NCI-H2081 treated with DMSO at 0.1 percent for 48 hours (cell line): ENCODE results near the gene MAP3K2.

Source experiments
- DNase-seq: peaks from one replicate; lab custom pipeline; 2025; lab: John Stamatoyannopoulos, UW

Gene MAP3K2

DNA sequence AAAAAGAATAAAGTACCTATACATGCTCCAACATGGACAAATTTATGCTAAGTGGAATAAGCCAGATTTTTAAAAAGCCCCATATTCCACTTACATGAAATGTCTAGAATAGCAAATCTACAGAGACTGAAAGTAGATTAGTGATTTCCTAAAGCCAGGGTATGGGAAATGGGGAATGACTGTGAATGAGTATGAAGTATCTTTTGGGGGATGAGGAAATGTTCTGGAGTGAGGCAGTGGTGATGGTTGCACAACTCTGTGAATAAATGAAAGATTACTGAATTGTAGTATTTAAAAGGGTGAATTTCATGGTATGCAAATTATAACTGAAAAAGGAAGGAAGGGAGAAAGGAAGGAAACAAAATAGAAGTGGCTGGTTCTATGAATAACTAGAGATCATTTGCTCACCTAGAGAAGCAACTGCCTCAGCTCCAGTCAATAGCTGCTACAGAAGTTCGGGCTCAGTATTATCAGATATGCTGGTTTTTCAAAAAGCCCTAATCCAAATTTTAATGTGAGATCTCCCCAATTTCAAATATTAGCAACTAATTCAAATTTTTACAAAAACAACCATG lies 39.3 kb downstream of the MAP3K2 start:
- DNase-seq = no peak

- DNase-seq = no peak
Observed at GRCh38 chr2:127347734-127348392, 39.9 kb downstream of the MAP3K2 start.

DNA sequence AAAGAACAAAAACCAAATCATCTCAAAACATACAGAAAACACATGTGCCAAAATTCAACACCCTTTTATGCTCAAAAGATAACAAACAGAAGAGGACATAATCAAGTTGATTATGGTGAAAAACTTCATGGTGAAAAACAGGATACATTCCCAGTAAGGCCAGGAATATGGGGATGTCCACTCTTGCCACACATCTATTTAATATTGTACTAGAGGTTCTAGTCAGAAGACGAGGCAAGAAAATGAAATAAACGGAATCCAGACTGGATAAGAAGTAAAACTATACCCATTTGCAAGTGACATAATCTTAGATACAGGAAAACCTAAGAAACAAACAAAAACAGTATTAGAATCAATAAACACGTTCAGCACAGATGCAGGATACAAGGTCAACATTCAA lies 40.8 kb downstream of the MAP3K2 start:
- no peak for DNase-seq

GRCh38 chr2:127343277-127343676 lies 44.5 kb downstream of the MAP3K2 start:
- no peak for DNase-seq

DNA sequence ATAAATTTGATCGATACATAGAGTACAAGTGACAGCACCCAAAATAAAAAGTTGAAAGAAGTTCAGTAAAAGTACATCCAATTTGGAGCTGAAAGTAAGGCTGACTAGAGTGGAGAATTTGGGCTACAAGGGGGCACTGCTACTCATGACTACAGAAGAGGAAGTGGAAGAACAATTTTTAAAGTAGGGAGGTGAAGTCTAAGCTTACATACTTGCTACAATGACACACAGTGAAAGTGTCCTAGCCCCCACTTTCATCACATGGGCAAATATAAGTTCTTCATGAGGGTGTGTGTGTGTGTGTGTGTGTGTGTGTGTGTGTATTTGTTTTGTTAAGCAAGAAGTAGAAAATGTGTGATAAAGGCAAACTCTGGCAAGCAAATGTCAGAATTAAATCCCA lies 45.7 kb downstream of the MAP3K2 start:
- no peak for DNase-seq

GRCh38 chr2:127332335-127332734 lies 55.4 kb downstream of the MAP3K2 start:
- DNase-seq = no peak

GRCh38 chr2:127330753-127331152 lies 57.0 kb downstream of the MAP3K2 start:
- no peak for DNase-seq

DNA sequence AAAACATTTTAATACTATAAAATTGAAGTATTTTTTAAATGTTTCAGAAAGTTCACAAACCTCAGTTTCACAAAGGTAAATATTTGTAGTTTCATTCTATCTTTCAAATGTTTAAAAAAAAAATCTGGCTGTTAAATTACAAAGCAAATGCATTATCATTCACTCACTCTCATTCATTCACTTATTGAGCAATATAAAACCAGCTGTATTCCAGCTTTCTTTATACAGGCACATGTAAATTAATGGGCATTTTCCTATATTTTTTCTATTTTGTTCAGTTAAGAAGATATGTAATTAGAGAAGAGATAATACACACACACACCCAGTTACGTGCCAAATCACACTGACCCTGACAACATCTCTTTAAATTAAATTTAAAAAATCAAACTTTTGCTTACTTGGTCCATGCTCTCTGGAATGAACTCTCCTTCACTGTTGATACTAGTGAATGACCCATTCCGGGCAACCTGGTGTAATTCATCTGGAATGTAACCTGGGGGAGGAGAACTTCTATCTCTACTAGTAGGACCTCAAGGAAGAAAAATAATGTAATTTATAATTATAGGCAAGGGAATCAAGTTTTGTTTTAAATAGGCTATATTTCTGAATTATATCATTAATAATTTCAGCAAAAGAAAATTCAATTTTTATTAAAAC lies 61.4 kb downstream of the MAP3K2 start:
- no peak for DNase-seq

DNA sequence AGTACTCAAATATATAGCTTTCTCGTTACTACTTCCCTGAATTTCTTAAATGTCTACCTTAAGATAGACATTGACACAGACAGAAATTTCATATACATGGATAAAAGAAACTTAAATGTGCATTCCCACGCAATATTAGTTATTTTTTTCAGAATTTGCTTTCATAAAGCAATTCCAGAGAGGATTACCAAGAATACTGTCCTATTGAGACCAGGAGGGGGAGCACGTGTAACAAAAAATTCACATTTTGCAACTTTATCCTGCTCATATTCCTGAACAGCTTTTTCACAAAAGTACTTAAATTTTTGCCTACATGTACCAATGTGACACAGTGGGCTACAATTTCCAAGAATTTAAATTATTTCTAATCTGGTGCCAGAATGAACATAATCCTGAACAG lies 63.1 kb downstream of the MAP3K2 start:
- no peak for DNase-seq

DNA sequence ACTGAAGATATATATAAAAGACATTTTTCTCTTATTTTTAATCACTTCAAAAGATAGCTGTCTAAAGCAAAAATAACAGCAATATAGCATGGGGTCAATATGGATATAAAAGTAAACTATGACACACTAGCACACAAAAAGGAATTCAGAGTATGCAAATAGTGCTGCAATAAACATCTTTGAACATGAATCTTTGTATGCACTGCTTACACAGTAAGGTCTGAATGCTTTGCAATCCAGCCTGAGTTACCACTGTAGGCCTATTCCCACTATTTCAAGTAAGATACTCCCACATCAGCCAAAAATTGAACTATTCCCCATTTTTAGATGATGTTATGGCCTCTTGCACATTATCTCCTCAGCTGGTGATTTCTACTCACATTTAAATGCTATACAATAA lies 66.5 kb downstream of the MAP3K2 start:
- DNase-seq = no peak

DNA sequence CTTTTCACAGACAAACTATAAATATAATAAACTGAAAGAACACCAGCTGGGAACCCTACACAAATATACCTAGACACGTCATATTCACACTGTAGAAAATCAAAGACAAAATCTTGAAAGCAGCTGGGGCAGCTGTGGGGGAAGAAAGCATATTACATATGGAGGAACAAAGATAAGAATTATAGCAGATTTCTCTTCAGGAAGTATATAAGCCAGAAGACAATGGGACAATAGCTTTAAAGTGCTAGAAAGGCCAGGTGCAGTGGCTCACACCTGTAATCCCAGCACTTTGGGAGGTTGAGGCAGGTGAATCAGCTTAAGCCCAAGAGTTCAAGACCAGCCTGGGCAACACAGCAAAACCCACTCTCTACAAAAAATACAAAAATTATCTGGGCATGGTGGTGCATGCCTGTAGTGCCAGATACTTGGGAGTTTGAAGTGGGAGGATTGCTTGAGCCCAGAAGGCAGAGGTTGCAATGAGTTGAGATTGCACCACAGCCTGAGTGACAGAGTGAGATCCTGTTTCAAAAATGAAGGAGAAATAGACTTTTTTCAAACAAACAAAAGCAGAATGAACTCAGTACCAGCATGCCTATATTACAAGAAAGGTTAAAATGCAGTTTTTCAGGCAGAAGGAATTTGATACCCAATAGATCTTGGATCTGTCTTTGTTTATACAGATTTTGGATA lies 67.0 kb downstream of the MAP3K2 start:
- no peak for DNase-seq

DNA sequence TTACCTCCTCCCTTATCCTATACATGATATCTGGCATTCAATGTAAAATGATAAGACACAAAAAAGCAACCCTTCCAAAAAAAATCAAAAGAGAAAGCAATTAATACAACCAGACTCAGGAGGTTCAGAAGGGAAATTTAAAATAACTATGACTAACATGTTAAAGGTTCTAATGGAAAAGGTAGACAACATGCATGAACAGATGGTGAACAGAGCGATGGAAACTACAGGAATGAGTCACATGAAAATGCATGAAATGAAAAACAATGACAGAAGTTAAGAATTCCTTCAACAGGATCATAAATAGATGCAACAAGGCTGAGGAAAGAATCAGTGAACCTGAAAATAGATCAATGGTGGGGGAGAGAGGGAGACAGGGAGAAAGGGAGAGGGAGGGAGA lies 67.7 kb downstream of the MAP3K2 start:
- DNase-seq = no peak

DNA sequence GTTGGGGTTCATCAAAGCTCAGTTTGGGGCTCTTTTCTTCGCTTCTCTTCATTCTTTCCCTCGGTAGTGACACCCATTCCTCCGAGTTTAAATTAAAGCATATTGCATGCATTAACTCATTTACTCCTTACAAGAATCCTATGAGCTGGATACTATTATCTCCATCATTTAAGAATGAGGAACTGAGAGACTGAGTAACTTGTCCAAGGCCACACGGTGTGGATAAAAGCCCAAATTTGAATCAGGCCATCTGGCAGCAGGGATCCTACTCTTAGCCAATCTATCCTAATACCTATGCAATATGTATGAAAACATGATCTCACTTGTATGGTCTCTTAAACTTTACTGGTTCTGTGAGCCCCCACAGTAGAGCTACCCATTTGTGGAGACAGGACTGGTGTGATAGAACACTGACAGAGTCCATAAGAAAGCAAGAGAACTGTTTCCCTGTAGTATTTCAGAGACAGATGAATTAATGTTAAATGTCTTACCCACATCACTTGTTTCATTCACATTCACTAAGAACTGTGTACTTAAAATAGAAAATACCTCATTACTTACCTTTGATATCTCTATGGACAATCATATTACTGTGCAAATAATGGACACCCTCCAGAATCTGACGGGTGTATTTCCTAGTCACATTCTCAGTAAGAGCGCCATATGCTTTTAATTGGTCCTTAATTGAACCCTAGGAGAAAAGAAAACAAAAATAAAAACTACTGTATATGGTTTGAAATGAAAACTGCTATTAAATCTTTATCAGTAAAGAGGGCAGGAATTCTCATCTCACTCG lies 73.4 kb downstream of the MAP3K2 start:
- no peak for DNase-seq

GRCh38 chr2:127313406-127313805 lies 74.4 kb downstream of the MAP3K2 start:
- no peak for DNase-seq

GRCh38 chr2:127310980-127311379 lies 76.8 kb downstream of the MAP3K2 start:
- DNase-seq = no peak

DNA sequence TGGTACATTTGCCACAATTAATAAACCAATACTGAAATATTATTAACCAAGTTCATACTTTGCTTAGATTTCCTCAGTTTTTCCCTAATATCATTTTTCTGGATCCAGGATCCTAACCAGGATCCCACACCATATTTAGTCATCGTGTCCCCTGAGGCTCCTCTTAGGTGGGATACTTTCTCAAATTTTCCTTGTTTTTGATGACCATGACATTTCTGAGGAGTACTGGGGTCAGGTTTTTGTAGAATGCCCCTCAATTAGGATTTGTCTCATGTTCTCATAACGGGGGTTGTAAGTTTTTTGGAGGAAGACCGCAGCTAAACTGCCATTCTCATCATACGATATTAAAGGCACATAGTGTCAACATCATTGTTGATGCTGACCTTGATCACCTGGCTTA lies 78.3 kb downstream of the MAP3K2 start:
- DNase-seq = no peak

DNA sequence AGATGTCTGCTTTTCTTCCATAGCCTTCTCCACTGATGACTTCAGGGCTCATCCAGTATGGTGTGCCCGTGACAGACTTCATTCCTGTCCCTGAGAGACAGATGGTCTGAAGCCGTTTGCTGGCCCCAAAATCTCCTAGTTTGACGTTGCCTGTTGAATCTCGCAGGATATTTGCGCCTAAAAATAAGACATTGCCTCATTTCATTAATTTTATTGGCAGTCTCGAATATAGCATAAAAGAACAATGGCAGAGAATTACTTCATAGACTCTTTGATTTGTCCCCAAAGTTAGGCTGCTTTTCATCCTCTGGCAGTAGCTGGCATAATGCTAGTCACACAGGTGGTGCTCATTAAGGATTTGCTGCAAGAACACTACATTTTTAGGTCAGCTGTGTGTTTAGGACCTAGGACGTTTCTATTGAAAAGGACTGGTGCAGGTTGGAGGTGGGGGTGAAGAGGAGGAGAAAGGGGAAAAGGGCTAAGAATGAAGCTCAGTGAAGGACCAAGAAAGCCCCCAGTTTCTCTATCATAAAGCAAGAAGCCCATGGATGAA lies 79.1 kb downstream of the MAP3K2 start:
- DNase-seq = no peak

DNA sequence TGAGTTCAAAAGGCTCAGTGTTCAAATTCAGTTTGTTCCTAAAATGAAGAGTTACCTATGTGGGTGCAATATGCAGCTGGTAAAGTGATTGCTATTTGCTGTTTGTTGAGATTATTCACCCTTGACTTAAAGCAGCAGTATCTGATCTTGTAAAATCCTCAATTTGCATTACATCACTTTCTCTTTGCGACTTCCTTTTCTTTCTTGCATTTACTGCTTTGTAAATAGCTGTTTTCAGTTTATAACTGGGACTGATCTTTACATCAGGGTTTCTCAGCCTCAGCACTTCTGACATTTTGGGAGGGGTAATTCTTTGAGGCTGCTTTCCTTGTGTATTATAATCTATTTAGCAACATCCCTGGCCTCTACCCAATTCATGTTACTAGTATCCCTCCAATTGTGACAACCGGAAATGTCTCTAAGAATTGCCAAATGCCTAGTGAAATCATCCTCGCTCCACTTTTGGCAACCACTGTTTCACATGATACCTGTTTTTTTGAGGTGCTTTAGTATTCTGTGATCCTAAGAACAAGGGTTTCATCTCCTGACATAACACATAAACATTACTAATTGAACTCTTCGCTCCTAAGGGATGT lies 81.7 kb downstream of the MAP3K2 start:
- no peak for DNase-seq

DNA sequence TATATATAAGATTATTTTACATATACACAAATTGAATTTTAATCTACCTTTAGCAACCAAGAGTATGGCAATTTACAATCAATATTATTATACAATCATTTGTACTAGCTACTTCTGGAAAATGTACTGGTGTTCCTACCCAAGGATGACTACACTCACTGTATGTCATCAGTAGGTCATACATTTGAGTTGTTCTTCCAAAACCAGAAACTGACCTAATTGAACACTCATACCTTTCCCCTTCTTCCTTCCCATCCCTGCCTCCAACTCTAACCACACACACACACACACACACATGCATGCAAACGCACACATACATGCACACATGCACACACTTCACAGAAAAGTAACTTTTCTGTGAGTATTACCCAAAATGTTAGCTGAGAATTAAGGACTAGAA lies 85.6 kb downstream of the MAP3K2 start:
- no peak for DNase-seq

GRCh38 chr2:127293748-127294562 lies 93.8 kb downstream of the MAP3K2 start, which contains the start of gene ERCC3:
TSS of gene ERCC3 (minus strand) at chr2:127294144. CDS start at chr2:127294081, 63 bp downstream.
- DNase-seq = peak; percentile 18

DNA sequence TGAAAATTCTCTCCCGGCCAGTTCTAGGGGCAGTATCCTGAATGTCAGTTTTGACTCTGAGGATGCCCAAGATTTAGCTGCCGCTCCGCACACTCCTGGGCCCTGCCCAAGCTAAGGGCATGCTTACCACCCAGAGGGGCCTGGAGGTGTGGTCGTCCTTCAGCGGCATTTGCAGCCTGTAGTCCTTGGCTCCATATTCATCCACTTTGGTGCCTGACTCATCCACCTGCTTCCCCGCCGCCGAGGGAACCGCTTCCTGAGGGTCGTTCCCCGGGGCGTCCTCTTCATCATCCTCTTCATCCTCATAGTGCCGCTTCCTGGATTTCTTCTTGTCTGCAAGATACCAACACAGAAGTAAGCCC lies 94.4 kb downstream of the MAP3K2 start:
- no peak for DNase-seq
